HepG2 (cell line): ENCODE data around the gene DNAJB11. TPM values are rescaled to one million over a fixed set of nuclear protein-coding genes. Genes with fewer than 3 reads are reported as not detected.

ENCODE experiments used
- ARID5B ChIP-seq: IDR thresholded peaks from 2 replicates; pipeline ENCODE4 v1.4.0; 2020; ENCODE audit warnings: mild to moderate bottlenecking, missing genetic modification reagents
- CBFB ChIP-seq: sonication (generic); formaldehyde crosslinking; IDR thresholded peaks from 2 replicates; pipeline ENCODE4 v1.4.0; 2020; ENCODE audit warnings: missing genetic modification reagents
- FOXK1 ChIP-seq: sonication (generic); formaldehyde crosslinking; IDR thresholded peaks from 2 replicates; pipeline ENCODE4 v1.4.0; 2020; ENCODE audit warnings: low read depth, missing genetic modification reagents, borderline replicate concordance
- RERE ChIP-seq: IDR thresholded peaks from 2 replicates; pipeline ENCODE4 v1.6.1; 2016; ENCODE audit warnings: low read depth, missing genetic modification reagents, missing compliant biosample characterization
- REST ChIP-seq, 2 experiments: IDR thresholded peaks; 2 replicates each; pipeline ENCODE4 v1.6.1; 2011 to 2012; ENCODE audit warnings: low read length in 2 of 2, borderline replicate concordance in 1 of 2, low read depth in 1 of 2, mild to moderate bottlenecking in 1 of 2, moderate library complexity in 1 of 2
- SYNCRIP ChIP-seq: fragments of 200-400 bp; formaldehyde crosslinking; IDR thresholded peaks from 2 replicates; pipeline ENCODE4 v1.6.1; 2018; ENCODE audit warnings: mild to moderate bottlenecking, low read depth, low read length; ENCODE audit not compliant: insufficient read depth
- ZEB1 ChIP-seq: IDR thresholded peaks from 2 replicates; pipeline ENCODE4 v1.6.1; 2012; ENCODE audit warnings: mild to moderate bottlenecking, low read depth, inconsistent platforms; ENCODE audit not compliant: insufficient replicate concordance
- ZFP1 ChIP-seq: IDR thresholded peaks from 2 replicates; pipeline ENCODE4 v1.6.1; 2016
- ZFX ChIP-seq: sonication (generic); formaldehyde crosslinking; IDR thresholded peaks from 2 replicates; pipeline ENCODE4 v1.4.0; 2020; ENCODE audit warnings: mild to moderate bottlenecking, low read depth, missing genetic modification reagents, moderate library complexity
- ZNF33B ChIP-seq: sonication (generic); formaldehyde crosslinking; IDR thresholded peaks from 2 replicates; pipeline ENCODE4 v1.5.1; 2020; ENCODE audit warnings: mild to moderate bottlenecking, missing genetic modification reagents
- ZNF414 ChIP-seq: sonication (generic); formaldehyde crosslinking; IDR thresholded peaks from 2 replicates; pipeline ENCODE4 v1.5.0; 2020; ENCODE audit warnings: missing genetic modification reagents
- ZNF709 ChIP-seq: sonication (generic); formaldehyde crosslinking; IDR thresholded peaks from 2 replicates; pipeline ENCODE4 v1.5.0; 2020; ENCODE audit warnings: mild to moderate bottlenecking, missing genetic modification reagents
- polyA plus RNA-seq, 8 experiments: library from polyadenylated mRNA; depleted of rRNA in 3 of 8; stranded (reverse) in 7 of 8; unstranded in 1 of 8; fragments of >200 nt; fragmentation: Illumina TruSeq in 4 of 8; extraction: Trizol in 4 of 8; gene quantifications; 2 replicates each; pipeline versions ENCODE4 v1.2.1 to v1.2.3, GENCODE V29; 2011 to 2016; ENCODE audit warnings: low read depth in 4 of 8, missing spikeins in 1 of 8, mixed read lengths in 1 of 8; ENCODE audit not compliant: insufficient read depth in 1 of 8
- total RNA-seq, 5 experiments: library from RNA; depleted of rRNA; stranded (reverse); fragments of >200 nt; fragmentation: Illumina TruSeq; extraction: Trizol; gene quantifications; 2 replicates each; pipeline ENCODE4 v1.2.3, GENCODE V29; 2016; ENCODE audit warnings: low read depth in 1 of 5

Gene DNAJB11
- total and polyA plus RNA-seq, 2 of the 13 experiments (the other 11 are each of a cell fraction or from before 2014, with no cell fraction given) = 41.0 to 132 TPM

- TF ChIP-seq ARID5B = peak; percentile 90
- TF ChIP-seq FOXK1 (CRISPR knock-in tag) = peak; percentile 83; the same call in 1 of the 2 replicates
- TF ChIP-seq REST (IDR thresholded peaks at IDR 0.05; ENCODE audit: borderline replicate concordance in 1 of 2, low read depth in 1 of 2, low read length in 2 of 2) = peak in 1 of 2 experiments; percentile 60; a peak in 1 of 4 replicates
- TF ChIP-seq ZNF709 (CRISPR knock-in tag) = peak; percentile 50; the same call in 1 of the 2 replicates
- TF ChIP-seq ZNF33B (CRISPR knock-in tag) = 0 out of 2 replicates have a peak, but pooled peaks have one; percentile 19
- no peak for TF ChIP-seq SYNCRIP
- peak; percentile 54; the same call in 1 of the 2 replicates for TF ChIP-seq RERE (CRISPR knock-in tag)
- peak; percentile 52; the same call in 1 of the 2 replicates for TF ChIP-seq ZFP1
- TF ChIP-seq ZEB1 = peak; percentile 92
- no peak for TF ChIP-seq ZNF414 (CRISPR knock-in tag)
- TF ChIP-seq CBFB (CRISPR knock-in tag) = 0 out of 2 replicates have a peak, but pooled peaks have one; percentile 21
- TF ChIP-seq ZFX = no peak
These were observed 60.6 kb downstream of the DNAJB11 start (continued) for GRCh38 chr3:186630950-186631641.
